OCI-LY1 (cell line): Measurements from ENCODE around the gene NME9.

ENCODE experiments used
- H2AFZ ChIP-seq: fragments of 200-600 bp; sonication (generic), shearing (Covaris generic); 2 replicates; pipeline ENCODE4 v1.6.0; 2014; ENCODE audit warnings: antibody characterized with exemption, mild to moderate bottlenecking, low read length
- H3F3A ChIP-seq: fragments of 200-600 bp; sonication (generic), shearing (Covaris generic); 2 replicates; pipeline ENCODE4 v1.6.0; 2014; ENCODE audit warnings: mild to moderate bottlenecking, antibody characterized with exemption, low read length, moderate library complexity; ENCODE audit not compliant: insufficient read depth
- H3K27ac ChIP-seq: fragments of 200-600 bp; sonication (generic); 2 replicates; pipeline ENCODE4 v1.5.1; 2014; ENCODE audit warnings: low read length, mixed run types, mild to moderate bottlenecking, low read depth; ENCODE audit not compliant: poor library complexity, severe bottlenecking
- H3K27me3 ChIP-seq: fragments of 200-600 bp; sonication (generic); 2 replicates; pipeline ENCODE4 v1.6.0; 2014; ENCODE audit warnings: antibody characterized with exemption, mild to moderate bottlenecking, low read length, moderate library complexity; ENCODE audit not compliant: insufficient read depth
- H3K36me3 ChIP-seq: fragments of 200-600 bp; sonication (generic); 2 replicates; pipeline ENCODE4 v1.6.1; 2014; ENCODE audit warnings: mild to moderate bottlenecking, antibody characterized with exemption, low read length, moderate library complexity, mixed read lengths; ENCODE audit not compliant: insufficient read depth
- H3K4me1 ChIP-seq: fragments of 200-600 bp; sonication (generic); 2 replicates; pipeline ENCODE4 v1.5.1; 2014; ENCODE audit warnings: mild to moderate bottlenecking, low read length, moderate library complexity; ENCODE audit not compliant: insufficient read depth, severe bottlenecking
- H3K4me2 ChIP-seq: fragments of 200-600 bp; sonication (generic), shearing (Covaris generic); 2 replicates; pipeline ENCODE4 v1.6.1; 2014; ENCODE audit warnings: low read length
- H3K4me3 ChIP-seq: fragments of 200-600 bp; sonication (generic); 2 replicates; pipeline ENCODE4 v1.5.1; 2014; ENCODE audit warnings: low read length, low read depth, mild to moderate bottlenecking, mixed read lengths; ENCODE audit not compliant: poor library complexity, severe bottlenecking
- H3K79me2 ChIP-seq: fragments of 200-600 bp; shearing (Covaris generic); 2 replicates; pipeline ENCODE4 v1.6.1; 2016; ENCODE audit warnings: mixed run types, low read length, mixed read lengths; ENCODE audit not compliant: insufficient read depth
- H3K9ac ChIP-seq: fragments of 200-600 bp; sonication (generic), shearing (Covaris generic); 2 replicates; pipeline ENCODE4 v1.6.1; 2014; ENCODE audit warnings: mild to moderate bottlenecking, low read length, mixed read lengths
- H3K9me2 ChIP-seq: fragments of 200-600 bp; sonication (generic), shearing (Covaris generic); 2 replicates; pipeline ENCODE4 v1.6.1; 2014; ENCODE audit warnings: low read depth, mild to moderate bottlenecking, low read length, mixed read lengths
- H3K9me3 ChIP-seq: fragments of 200-600 bp; shearing (Covaris generic); 2 replicates; pipeline ENCODE4 v1.6.1; 2014; ENCODE audit warnings: low read length, mixed read lengths
- H4K20me1 ChIP-seq: fragments of 200-600 bp; sonication (generic), shearing (Covaris generic); 2 replicates; pipeline ENCODE4 v1.6.0; 2016; ENCODE audit warnings: mild to moderate bottlenecking, low read length; ENCODE audit not compliant: insufficient read depth
- CTCF ChIP-seq: fragments of 200-600 bp; sonication (generic), shearing (Covaris generic); IDR thresholded peaks from 2 replicates; pipeline ENCODE4 v1.5.1; 2017; ENCODE audit warnings: mild to moderate bottlenecking, antibody characterized with exemption, low read length, moderate library complexity, mixed read lengths
- EZH2 ChIP-seq: fragments of 200-600 bp; sonication (generic), shearing (Covaris generic); IDR thresholded peaks from 2 replicates; pipeline ENCODE4 v1.8.0; 2017; ENCODE audit warnings: borderline replicate concordance, mixed run types, mild to moderate bottlenecking, antibody characterized with exemption, low read length, moderate library complexity, mixed read lengths

NME9 gene

GRCh38 chr3:138351151-138351550 is 21.5 kb upstream of the NME9 start:
- Histone ChIP-seq H3K9ac (no peak overlapping the region), H4K20me1 (no peaks in the 10 kb centered on the region), H3K4me2 (no peak overlapping the region), H3K9me3 (no peaks in the 10 kb centered on the region), H3K4me1 (no peaks in the 10 kb centered on the region), H3K27me3 (peaks cover 4% of the 10 kb centered on the region; the same call in 1 of the 2 replicates), H3K9me2 (no peaks in the 10 kb centered on the region), H3K4me3 (no peak overlapping the region), H3K79me2 (no peaks in the 10 kb centered on the region), H2AFZ (no peak overlapping the region), H3K27ac (no peak overlapping the region), H3F3A (no peaks in the 10 kb centered on the region), H3K36me3 (no peaks in the 10 kb centered on the region)
- TF ChIP-seq EZH2 (no peak), CTCF (no peak)

- Histone ChIP-seq H3K27me3 (no peaks in the 10 kb centered on the region; the same call in 1 of the 2 replicates), H3K36me3 (no peaks in the 10 kb centered on the region), H3K9me3 (no peaks in the 10 kb centered on the region), H3K79me2 (no peaks in the 10 kb centered on the region), H3K4me1 (no peaks in the 10 kb centered on the region), H3K9ac (no peak overlapping the region), H3F3A (no peaks in the 10 kb centered on the region), H2AFZ (no peak overlapping the region), H3K27ac (no peak overlapping the region), H3K4me2 (no peak overlapping the region), H4K20me1 (no peaks in the 10 kb centered on the region), H3K9me2 (no peaks in the 10 kb centered on the region), H3K4me3 (no peak overlapping the region)
- TF ChIP-seq CTCF (no peak), EZH2 (no peak)
These were observed 20.4 kb upstream of the NME9 start for GRCh38 chr3:138349926-138350665.

- H3K9me3 ChIP-seq = no peaks in the 10 kb centered on the region
- TF ChIP-seq EZH2 = no peak
- TF ChIP-seq CTCF = no peak
- H3K4me1 ChIP-seq = no peaks in the 10 kb centered on the region
- H3K36me3 ChIP-seq = no peaks in the 10 kb centered on the region
- H3K4me3 ChIP-seq = no peak overlapping the region
- no peak overlapping the region for H3K27ac ChIP-seq
- H3K9me2 ChIP-seq = no peaks in the 10 kb centered on the region
- no peaks in the 10 kb centered on the region for H3K79me2 ChIP-seq
- H3F3A ChIP-seq = no peaks in the 10 kb centered on the region
- no peak overlapping the region for H3K9ac ChIP-seq
- H4K20me1 ChIP-seq = no peaks in the 10 kb centered on the region
- H2AFZ ChIP-seq = no peak overlapping the region
- no peaks in the 10 kb centered on the region; the same call in 1 of the 2 replicates for H3K27me3 ChIP-seq
- H3K4me2 ChIP-seq = no peak overlapping the region
These were observed 19.4 kb upstream of the NME9 start for GRCh38 chr3:138348754-138349739.
